Measurements from ENCODE around the gene IQGAP3. TPM values are rescaled to one million over a fixed set of nuclear protein-coding genes. Genes with fewer than 3 reads are reported as not detected.

The IQGAP3 gene
- total and polyA plus RNA-seq, 2 of the 4 experiments (the other 2 are of a cell fraction) = 12.5 to 13.6 TPM

DNA sequence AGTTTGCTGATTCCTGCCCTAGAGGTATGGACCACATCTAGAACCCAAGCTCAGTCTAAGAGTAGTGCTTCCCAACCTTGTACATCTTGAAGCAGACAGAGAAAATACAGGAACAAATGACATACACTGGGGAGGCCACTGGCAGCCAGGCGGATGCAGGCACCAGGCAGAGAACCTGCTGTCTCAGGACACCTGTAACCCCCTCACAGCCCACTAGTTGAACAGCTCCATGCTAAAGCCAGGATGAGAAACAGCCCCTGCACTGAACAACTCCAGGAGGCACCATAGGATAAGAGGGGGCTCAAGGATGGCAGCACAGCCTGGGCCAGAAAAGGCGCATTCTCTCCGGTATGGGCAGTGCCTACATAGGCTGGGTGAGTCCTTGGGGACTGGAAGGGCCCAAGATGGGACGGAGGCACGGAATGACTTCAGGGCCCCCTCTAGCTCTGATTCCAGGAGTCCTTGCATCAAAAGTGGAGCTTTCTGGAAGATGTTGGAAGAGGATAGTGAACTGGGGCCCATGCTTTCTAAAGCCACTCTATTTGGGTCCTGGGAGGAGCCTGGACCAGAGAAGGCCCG lies 87.8 kb downstream of the IQGAP3 start:
- ATAC-seq (ENCODE audit: low read depth) (no peak), DNase-seq (no peak)
- BruUV-seq (replicated peaks) = no TSS peak
- H3K23ac ChIP-seq (ENCODE audit: low read depth, low read length) = no peak overlapping the region
- H3K9me3 ChIP-seq (ENCODE audit: control insufficient read depth, insufficient read depth, low read length) = no peaks in the 10 kb centered on the region
- ChIA-PET CTCF (interaction anchor here (0.7 kb wide), 1 partner anchor 17 kb away, joined by 3 read pairs; no protein-coding TSS in a partner anchor), POLR2A (ENCODE audit: unreplicated experiment) (no interaction called here)
- no peak overlapping the region for H2BK15ac ChIP-seq (ENCODE audit: low read depth, low read length)
- no peak overlapping the region for H4K8ac ChIP-seq (ENCODE audit: low read depth in 2 of 2, low read length in 2 of 2)
- peaks cover 18 to 100% of the 10 kb centered on the region in 2 experiments; a peak in 3 of 4 replicates for H3K79me1 ChIP-seq (ENCODE audit: low read depth in 1 of 2, low read length in 2 of 2)
- H3K36me3 ChIP-seq (ENCODE audit: control insufficient read depth, insufficient read depth, low read length) = peaks cover 38% of the 10 kb centered on the region
- no peak overlapping the region for H3K9ac ChIP-seq (ENCODE audit: low read depth, low read length)
- TF ChIP-seq BHLHE40 (IDR thresholded peaks at IDR 0.05; ENCODE audit: low read depth, low read length) (no peak), MAZ (IDR thresholded peaks at IDR 0.05; ENCODE audit: borderline replicate concordance, low read depth, low read length) (no peak), POLR2A (IDR thresholded peaks at IDR 0.05; ENCODE audit: low read depth, low read length) (no peak), RFX5 (IDR thresholded peaks at IDR 0.05; ENCODE audit: low read depth, low read length) (no peak), SMC3 (IDR thresholded peaks at IDR 0.05; ENCODE audit: low read depth, low read length) (no peak), CHD1 (IDR thresholded peaks at IDR 0.05; ENCODE audit: low read depth, low read length) (no peak), FOS (IDR thresholded peaks at IDR 0.05; ENCODE audit: low read depth, low read length) (no peak), RCOR1 (IDR thresholded peaks at IDR 0.05; ENCODE audit: insufficient replicate concordance, low read length) (no peak), MXI1 (IDR thresholded peaks at IDR 0.05; ENCODE audit: borderline replicate concordance, low read depth, low read length) (no peak), NFE2L2 (IDR thresholded peaks at IDR 0.05; ENCODE audit: low read depth, low read length) (no peak), CEBPB (IDR thresholded peaks at IDR 0.05; ENCODE audit: low read depth, low read length) (no peak), RAD21 (IDR thresholded peaks at IDR 0.05; ENCODE audit: low read length) (no peak)
- TF ChIP-seq, protein P1, sequence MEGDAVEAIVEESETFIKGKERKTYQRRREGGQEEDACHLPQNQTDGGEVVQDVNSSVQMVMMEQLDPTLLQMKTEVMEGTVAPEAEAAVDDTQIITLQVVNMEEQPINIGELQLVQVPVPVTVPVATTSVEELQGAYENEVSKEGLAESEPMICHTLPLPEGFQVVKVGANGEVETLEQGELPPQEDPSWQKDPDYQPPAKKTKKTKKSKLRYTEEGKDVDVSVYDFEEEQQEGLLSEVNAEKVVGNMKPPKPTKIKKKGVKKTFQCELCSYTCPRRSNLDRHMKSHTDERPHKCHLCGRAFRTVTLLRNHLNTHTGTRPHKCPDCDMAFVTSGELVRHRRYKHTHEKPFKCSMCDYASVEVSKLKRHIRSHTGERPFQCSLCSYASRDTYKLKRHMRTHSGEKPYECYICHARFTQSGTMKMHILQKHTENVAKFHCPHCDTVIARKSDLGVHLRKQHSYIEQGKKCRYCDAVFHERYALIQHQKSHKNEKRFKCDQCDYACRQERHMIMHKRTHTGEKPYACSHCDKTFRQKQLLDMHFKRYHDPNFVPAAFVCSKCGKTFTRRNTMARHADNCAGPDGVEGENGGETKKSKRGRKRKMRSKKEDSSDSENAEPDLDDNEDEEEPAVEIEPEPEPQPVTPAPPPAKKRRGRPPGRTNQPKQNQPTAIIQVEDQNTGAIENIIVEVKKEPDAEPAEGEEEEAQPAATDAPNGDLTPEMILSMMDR (conservative IDR thresholded peaks at IDR 0.05; ENCODE audit: low read depth, low read length) = no peak
- TF ChIP-seq, protein P2, sequence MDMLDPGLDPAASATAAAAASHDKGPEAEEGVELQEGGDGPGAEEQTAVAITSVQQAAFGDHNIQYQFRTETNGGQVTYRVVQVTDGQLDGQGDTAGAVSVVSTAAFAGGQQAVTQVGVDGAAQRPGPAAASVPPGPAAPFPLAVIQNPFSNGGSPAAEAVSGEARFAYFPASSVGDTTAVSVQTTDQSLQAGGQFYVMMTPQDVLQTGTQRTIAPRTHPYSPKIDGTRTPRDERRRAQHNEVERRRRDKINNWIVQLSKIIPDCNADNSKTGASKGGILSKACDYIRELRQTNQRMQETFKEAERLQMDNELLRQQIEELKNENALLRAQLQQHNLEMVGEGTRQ (IDR thresholded peaks at IDR 0.05; ENCODE audit: low read depth, low read length) = no peak
- no peak overlapping the region for H2AK5ac ChIP-seq (ENCODE audit: low read depth, low read length)
- no peak overlapping the region for H3K27ac ChIP-seq (ENCODE audit: insufficient read depth, low read length)
- no peak overlapping the region for H4K5ac ChIP-seq (ENCODE audit: low read depth, low read length)
- no CpG with 5 or more reads among the region's 6 CpGs for WGBS, 2 experiments (ENCODE audit: extremely low coverage in 2 of 2, insufficient read length in 1 of 2)
- peaks cover 18% of the 10 kb centered on the region for H3K4me1 ChIP-seq (ENCODE audit: control insufficient read depth, insufficient read depth, low read length)
- dilution Hi-C loops (cut with HindIII; ENCODE audit: low sequenced_read_pairs, unreplicated experiment) = no loop called here
- peaks cover 97% of the 10 kb centered on the region for H4K20me1 ChIP-seq (ENCODE audit: insufficient read depth, low read length)
- no peak overlapping the region for H3K56ac ChIP-seq (ENCODE audit: extremely low read depth, insufficient read depth, low read length)
- no peak overlapping the region for H3K4me3 ChIP-seq (ENCODE audit: insufficient read depth, low read depth, low read length)
- no peak overlapping the region for H3K4me2 ChIP-seq (ENCODE audit: low read depth, low read length)
- H3K9me1 ChIP-seq (ENCODE audit: insufficient read depth, low read length) = peaks cover 50% of the 10 kb centered on the region
- H3K18ac ChIP-seq (ENCODE audit: low read depth, low read length) = no peak overlapping the region
- H2BK20ac ChIP-seq (ENCODE audit: low read depth, low read length) = no peak overlapping the region
- 0 out of 2 replicates have a peak overlapping the region, but pooled peaks have one; percentile 5 for H3K14ac ChIP-seq (replicated peaks; ENCODE audit: low read depth, low read length)
- peak overlapping the region; percentile 59 for H2AK9ac ChIP-seq (replicated peaks; ENCODE audit: low read depth, low read length, poor library complexity)
- H3K4ac ChIP-seq (ENCODE audit: low read depth, low read length) = no peak overlapping the region
- H2BK120ac ChIP-seq (ENCODE audit: low read depth, low read length) = no peak overlapping the region
- no peak overlapping the region for H4K91ac ChIP-seq (ENCODE audit: insufficient read depth, low read depth, low read length)
- in situ Hi-C loops (cut with MboI; ENCODE audit: low sequenced_read_pairs) = no loop called here
- H3K27me3 ChIP-seq (ENCODE audit: control insufficient read depth, insufficient read depth, low read length) = no peaks in the 10 kb centered on the region
- intact Hi-C loops (cut with micrococcal nuclease) = loop anchor here (5.0 kb wide), 1 partner anchor 108 kb away; the partner anchor contains the start of gene NAXE
- H2AFZ ChIP-seq (replicated peaks; ENCODE audit: low read length, poor library complexity) = no peak overlapping the region
- H2BK5ac ChIP-seq (ENCODE audit: low read depth, low read length, poor library complexity, severe bottlenecking) = no peak overlapping the region
